ENCODE results near the gene ZDHHC4.
"Not testable (repeated sequence)": the region's sequence is repeated elsewhere in the genome, so short reads cannot be mapped to it uniquely, and the experiment has no call there.

ZDHHC4 gene

GRCh38 chr7:6608081-6608480 lies 30.8 kb downstream of the ZDHHC4 start:
- DNase-seq: no peak

- no peak for DNase-seq
Measured at GRCh38 chr7:6608794-6609193, 31.5 kb downstream of the ZDHHC4 start.

GRCh38 chr7:6612819-6613218 lies 35.6 kb downstream of the ZDHHC4 start:
- DNase-seq: no peak

- no peak for DNase-seq
Measured at GRCh38 chr7:6613706-6614105, 36.5 kb downstream of the ZDHHC4 start.

- no peak for DNase-seq
Measured at GRCh38 chr7:6614953-6615722, 37.9 kb downstream of the ZDHHC4 start, which contains the start of gene ZNF853. Gene ZNF853, plus strand, starts transcription at chr7:6615610. Its CDS starts 565 bp downstream, at chr7:6616175.

GRCh38 chr7:6615723-6616555 lies 38.7 kb downstream of the ZDHHC4 start:
- no peak for DNase-seq

GRCh38 chr7:6616854-6617643 lies 39.8 kb downstream of the ZDHHC4 start:
- no peak for DNase-seq

GRCh38 chr7:6618621-6619020 lies 41.4 kb downstream of the ZDHHC4 start:
- DNase-seq: no peak

- DNase-seq: no peak
Measured at GRCh38 chr7:6619961-6620360, 42.7 kb downstream of the ZDHHC4 start.

GRCh38 chr7:6621195-6622133 lies 44.2 kb downstream of the ZDHHC4 start:
- no peak for DNase-seq

- DNase-seq: no peak
Measured at GRCh38 chr7:6622134-6622710, 45.0 kb downstream of the ZDHHC4 start.

- no peak for DNase-seq
Measured at GRCh38 chr7:6623589-6624245, 46.5 kb downstream of the ZDHHC4 start.

- no peak for DNase-seq
Measured at GRCh38 chr7:6624246-6624611, 47.0 kb downstream of the ZDHHC4 start.

GRCh38 chr7:6628045-6628444 lies 50.8 kb downstream of the ZDHHC4 start:
- peak; percentile 28 for DNase-seq

GRCh38 chr7:6630007-6630849 lies 53.0 kb downstream of the ZDHHC4 start:
- no peak for DNase-seq

GRCh38 chr7:6631605-6632004 lies 54.4 kb downstream of the ZDHHC4 start:
- DNase-seq: no peak

GRCh38 chr7:6634021-6634420 lies 56.8 kb downstream of the ZDHHC4 start:
- no peak for DNase-seq

GRCh38 chr7:6634971-6635370 lies 57.7 kb downstream of the ZDHHC4 start:
- DNase-seq: not testable (repeated sequence)

- no peak for DNase-seq
Measured at GRCh38 chr7:6636741-6637543, 59.7 kb downstream of the ZDHHC4 start, which contains the start of gene ZNF316. Gene ZNF316, plus strand, starts transcription at chr7:6637318. Its CDS starts 5,092 bp downstream, at chr7:6642410.
